Measurements from ENCODE around the gene TAS2R41.
"Not testable (repeated sequence)": the region's sequence is repeated elsewhere in the genome, so short reads cannot be mapped to it uniquely, and the experiment has no call there.

Gene TAS2R41

DNA sequence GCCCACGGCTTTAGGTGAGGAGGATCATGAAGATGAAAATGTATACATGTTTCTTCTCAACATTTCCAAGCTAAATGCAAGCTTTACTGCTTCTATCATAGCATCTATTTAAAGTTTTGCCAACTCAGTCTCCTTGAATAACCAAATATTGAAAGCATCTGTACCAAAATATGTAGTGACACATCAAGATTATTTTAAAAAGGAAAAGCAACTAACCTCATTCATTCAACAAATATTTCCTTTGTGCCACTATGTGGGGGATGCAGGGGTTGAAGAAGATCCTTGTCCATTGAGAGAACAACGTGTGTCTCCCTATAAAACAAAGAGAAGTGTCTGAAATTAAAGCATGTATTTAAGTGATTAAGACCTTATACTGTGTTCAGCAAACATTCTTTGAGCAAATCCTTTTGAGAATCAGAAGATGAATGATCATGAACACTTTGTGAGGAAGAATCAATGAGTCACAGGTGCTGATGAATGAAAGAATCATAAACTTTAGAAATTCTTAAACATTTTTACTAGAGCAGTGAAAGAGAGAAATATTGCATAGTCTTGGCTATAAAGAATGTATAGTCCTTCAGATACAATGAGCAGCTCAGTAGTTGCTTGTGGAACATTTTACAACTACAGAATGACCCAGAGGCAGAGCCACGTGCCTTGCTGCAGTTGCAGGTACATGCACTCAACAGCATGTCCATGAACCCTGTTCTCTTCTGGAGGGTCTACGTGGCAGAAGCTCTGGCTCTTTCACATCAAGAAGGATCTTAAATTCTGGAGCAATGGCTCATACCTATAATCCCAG lies 20.5 kb upstream of the TAS2R41 start:
- DNase-seq (ENCODE audit: low read depth in 3 of 3) = no peak

- DNase-seq (ENCODE audit: low read depth in 3 of 3) = no peak
These were observed 19.4 kb upstream of the TAS2R41 start for GRCh38 chr7:143458263-143458662.

DNA sequence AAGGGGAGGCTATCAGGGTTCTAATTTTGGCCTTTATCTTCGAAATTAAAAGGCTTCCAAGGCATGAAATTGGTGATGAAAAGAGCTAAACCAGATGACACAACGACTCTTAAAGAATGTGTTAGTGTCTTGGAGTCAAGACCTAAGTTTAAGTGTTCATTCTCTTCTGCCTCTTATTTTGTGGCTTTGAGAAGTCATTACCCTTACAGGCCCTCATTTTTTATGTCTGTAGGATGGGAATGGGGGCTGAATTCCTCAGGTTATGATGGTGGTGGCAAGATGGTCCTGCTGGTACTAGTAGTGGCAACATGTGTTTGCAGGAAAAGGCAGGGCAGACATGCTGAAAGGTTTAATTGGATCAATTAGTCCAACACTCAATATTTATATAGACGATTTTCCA lies 19.0 kb upstream of the TAS2R41 start:
- no peak for DNase-seq (ENCODE audit: low read depth in 3 of 3)

DNA sequence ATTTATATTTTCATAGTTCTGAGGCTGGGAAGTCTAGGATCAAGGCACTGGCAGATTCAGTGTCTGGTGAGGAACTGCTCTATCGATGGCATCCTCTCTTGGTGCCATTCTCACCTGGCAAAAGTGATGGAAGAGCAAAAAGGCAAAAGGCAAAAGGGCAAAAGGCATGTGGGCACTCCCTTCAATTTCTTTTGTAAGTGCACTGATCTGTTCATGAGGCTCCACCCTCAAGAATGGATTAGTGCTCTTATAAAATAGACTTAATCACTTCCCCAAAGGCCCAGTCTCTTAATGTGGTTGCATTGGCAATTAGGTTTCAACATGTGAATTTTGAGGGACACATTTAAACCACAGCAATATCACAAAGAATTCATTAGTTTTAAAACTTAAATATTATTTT lies 18.3 kb upstream of the TAS2R41 start:
- no peak for DNase-seq (ENCODE audit: low read depth in 3 of 3)

DNA sequence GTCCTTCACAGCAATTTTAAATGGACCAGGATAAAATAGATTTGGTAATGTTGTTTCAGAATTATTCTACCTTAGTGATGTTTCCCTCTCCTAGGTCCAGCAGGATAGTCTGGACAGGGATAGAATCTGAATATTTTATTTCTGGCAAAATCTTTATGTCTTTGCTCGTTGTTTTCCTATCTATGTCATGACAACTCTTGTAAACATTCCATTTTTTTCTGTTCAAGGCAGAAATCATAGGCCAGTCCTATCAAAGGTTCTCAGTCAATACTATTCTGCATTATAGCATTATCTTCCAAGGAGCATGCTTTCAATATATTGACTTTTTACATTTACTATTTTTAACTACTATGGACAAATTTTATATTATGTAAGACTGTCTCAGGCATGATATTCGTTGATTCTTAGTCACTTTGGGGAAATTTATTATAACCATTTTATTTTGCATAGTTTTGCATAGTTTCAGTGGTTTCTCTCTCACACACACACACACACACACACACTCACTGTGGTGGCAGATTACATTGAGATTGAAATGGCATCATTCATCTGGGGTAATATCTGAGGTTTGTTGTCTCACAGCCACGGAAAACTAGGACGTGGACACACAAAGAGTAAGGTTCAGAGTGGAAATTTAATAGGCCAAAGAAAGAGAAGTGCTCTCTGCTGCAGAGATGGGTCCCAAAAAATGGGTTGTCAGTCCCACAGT lies 17.2 kb upstream of the TAS2R41 start:
- DNase-seq (ENCODE audit: low read depth in 3 of 3) = no peak

GRCh38 chr7:143462045-143462444 lies 15.6 kb upstream of the TAS2R41 start:
- DNase-seq (ENCODE audit: low read depth in 3 of 3) = no peak

- DNase-seq (ENCODE audit: low read depth in 3 of 3) = no peak
These were observed 14.1 kb upstream of the TAS2R41 start for GRCh38 chr7:143463556-143463955.

DNA sequence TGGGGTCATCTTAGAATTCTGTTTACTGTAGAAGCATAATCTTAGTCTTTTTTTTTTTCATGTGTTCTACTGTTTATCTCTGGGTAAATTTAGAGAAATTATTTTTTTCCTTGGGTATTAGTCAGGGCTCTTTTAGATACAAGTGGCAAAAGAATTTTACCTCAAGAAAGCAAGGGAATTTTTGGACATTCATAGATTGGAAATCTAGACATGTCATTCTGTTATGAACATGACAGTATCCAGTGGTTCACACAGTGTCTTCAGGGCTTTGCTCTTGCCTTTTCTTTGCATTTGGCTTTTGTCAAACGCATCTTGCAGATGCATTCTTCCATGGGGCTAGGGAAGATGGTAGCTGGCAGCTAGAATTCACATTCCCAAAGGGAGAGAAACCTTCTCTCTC lies 13.7 kb upstream of the TAS2R41 start:
- DNase-seq (ENCODE audit: low read depth in 3 of 3) = no peak

DNA sequence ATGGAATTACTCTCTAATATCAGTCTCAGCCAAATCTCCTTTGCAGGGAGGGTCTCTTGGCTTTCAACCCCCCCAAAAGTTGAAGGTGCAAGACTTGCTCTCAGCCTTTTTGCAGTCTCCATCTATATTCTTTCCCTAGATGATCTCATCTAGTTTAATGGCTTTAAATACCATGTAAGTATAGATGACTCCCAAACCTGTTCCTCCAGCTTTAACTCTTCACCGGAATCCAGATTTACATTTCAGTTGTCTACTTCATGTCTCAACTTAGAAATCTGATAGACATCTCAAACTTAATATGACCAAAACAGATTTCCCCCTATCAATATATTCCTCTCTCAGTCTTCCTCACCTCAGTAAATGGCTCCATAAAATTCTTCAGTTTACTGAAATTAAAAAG lies 9.9 kb upstream of the TAS2R41 start:
- no peak for DNase-seq (ENCODE audit: low read depth in 3 of 3)

DNA sequence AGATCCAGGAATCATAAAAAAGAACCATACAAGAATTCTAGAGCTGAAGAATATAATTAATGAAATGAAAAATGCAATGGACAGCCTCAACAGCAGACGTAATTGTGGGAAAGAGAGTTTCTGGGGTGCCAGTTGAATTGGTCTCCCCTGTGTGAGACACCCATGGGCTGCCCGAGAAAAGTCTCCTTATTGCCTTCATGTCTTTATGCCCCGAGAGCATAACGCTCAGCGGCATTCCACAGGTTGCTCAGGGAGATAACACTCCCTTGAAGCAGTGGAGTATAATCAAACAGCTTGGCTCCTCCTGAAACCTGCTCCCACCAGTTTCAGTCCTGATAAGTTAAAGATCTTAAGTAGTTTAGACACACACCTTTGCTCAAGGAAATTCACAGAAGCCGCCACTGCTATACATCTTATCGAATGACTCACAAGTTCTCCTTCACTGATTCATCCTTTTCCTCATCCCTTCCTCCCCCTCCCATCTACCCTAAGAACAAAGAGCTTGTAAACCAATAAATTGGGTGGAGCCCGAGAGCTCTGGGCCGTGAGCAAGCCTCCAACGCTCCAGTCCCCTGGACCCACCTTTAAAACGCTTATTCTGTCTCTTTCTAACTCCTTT lies 5.5 kb upstream of the TAS2R41 start:
- not testable (repeated sequence) for DNase-seq (ENCODE audit: low read depth in 3 of 3)

- DNase-seq (ENCODE audit: low read depth in 3 of 3) = no peak
These were observed 1.5 kb downstream of the TAS2R41 start for GRCh38 chr7:143479055-143479766.

DNA sequence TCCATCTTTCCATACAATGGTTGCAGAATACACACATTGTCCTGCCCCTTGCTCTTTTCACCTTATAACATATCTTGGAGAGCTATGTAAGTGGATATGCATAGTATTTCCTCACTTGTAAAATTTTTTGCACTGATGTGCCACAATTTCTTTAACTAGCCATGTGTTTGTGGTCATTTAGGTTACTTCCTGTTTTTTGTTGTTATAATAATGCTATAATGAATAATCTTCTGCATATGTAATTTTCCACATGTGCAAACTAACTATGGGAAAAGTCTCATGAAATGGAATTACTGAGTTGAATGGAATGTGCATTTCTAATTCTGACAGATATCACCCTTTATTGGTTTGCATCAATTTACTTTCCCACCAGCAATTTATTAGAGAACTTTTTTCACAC lies 2.8 kb downstream of the TAS2R41 start:
- DNase-seq (ENCODE audit: low read depth in 3 of 3) = no peak

DNA sequence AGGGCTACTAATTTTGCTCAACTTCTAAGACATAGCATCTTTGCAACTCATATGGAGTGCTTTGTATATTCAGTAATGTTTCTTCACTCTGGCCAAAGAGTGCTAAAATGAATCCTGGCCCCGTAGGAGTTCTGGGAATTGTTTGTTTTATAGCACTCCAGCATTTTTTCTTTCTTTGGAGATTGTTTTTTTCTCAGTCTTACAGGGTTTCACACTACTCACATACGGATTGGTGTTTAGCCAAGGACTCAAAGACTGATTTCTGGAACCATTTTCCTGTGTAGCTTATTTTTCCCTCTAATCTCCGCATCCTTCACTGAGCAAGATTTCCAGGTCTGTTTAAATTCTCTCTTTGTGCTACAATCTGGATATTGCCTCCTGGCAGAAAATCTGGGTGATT lies 6.4 kb downstream of the TAS2R41 start:
- DNase-seq (ENCODE audit: low read depth in 3 of 3) = no peak

- DNase-seq (ENCODE audit: low read depth in 3 of 3) = no peak
These were observed 7.4 kb downstream of the TAS2R41 start for GRCh38 chr7:143485094-143485493.

- no peak for DNase-seq (ENCODE audit: low read depth in 3 of 3)
These were observed 7.8 kb downstream of the TAS2R41 start for GRCh38 chr7:143485500-143485899.

DNA sequence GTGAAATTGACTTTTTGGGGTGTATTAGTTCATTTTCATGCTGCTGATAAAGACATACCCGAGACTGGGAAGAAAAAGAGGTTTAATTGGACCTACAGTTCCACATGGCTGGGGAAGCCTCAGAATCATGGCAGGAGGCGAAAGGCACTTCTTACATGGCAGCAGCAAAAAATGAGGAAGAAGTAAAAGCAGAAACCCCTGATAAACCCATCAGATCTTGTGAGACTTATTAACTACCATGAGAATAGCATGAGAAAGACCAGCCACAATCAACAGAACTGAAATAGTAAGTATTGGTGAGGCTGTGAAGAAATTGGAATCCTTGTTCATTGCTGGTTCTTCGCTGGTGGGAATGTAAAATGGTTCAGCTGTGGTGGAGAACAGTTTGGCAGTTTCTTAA lies 8.6 kb downstream of the TAS2R41 start:
- not testable (repeated sequence) for DNase-seq (ENCODE audit: low read depth in 3 of 3)

GRCh38 chr7:143487061-143487460 lies 9.4 kb downstream of the TAS2R41 start:
- no peak for DNase-seq (ENCODE audit: low read depth in 3 of 3)

GRCh38 chr7:143487566-143487965 lies 9.9 kb downstream of the TAS2R41 start:
- no peak for DNase-seq (ENCODE audit: low read depth in 3 of 3)

DNA sequence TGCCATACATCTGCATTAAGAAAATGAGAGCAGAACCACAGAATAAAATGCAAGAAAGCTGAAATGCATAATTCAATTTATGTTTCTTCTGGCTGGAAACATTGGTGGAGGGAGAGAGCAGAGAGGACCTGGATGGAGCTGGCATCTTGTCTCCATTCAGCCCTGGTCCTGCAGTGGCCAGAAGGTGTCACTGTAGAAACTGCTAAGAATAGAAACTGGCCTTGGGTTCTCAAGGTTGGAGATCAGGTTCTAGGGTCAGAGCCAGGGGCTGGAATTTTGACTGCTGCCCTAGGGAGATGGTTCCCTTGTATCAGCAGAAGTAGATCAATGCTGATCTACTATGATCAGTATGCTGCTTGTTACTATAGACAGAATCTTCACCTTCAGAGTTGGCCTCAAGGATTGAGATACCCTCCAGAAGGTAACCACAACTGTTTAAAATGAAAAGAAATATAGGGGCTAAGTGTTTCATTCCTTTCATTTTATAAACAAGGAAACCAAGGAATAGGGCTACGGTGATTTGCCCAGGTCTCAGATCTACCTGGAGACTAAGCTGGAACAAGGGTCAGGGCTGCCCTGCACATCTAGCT lies 13.1 kb downstream of the TAS2R41 start:
- no peak for DNase-seq (ENCODE audit: low read depth in 3 of 3)

DNA sequence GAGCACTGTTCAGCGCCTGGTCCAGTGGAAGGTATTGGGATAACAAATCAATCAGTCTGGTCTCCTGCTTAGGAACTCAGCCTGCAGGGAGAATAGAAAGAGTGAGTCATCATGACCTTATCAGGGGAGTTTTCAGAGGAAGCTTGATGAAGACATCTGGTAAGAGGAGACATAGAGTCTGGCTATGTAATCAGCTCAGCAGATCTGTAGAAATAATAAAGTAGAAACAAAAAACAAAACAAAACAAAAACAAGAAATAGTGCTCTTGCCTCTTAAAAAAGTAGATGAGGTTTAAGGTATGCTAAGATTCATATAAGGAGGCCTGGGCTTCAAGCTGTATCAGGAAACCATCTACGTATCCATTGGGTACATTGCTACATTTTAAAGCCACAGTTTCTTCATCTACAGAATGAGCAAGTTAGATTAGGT lies 14.4 kb downstream of the TAS2R41 start:
- no peak for DNase-seq (ENCODE audit: low read depth in 3 of 3)

DNA sequence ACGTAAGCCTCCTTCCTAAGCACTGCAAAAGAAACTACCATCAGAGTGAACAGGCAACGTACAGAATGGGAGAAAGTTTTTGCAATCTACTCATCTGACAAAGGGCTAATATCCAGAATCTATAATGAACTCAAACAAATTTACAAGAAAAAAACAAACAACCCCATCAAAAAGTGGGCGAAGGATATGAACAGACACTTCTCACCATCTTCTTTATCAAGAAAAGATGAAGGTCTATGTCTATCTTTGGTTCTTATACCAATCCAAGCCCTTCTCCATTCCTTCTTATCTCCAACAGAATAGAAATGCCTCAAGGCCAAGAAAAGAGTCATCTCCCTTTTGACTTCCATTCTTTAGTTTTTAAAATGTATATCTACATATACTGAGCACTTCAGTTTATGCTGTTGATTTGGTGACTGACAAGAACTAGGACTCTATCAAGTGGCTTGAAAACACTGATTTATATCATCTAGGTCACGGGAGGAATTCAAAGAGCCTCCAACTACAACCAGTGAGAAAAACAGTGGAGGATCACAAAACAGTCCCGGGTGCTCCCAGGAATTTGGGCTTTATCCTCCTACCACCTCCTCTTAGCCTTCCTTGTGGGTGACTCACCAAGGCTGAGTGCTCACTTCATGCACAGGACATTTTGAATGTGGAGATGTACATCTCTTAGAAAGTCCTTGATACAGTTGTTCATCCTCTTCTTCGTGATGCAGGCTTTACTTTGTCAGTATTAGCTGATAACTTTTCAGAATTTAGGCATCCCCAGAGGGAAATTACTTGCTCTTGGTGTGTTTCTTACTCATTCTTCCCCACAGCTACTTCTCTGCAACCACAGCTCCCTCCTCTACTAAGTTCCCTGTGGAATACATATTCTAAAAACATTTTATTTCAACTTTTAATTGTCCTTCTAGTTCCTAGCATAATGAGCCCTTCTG lies 15.4 kb downstream of the TAS2R41 start:
- no peak for DNase-seq (ENCODE audit: low read depth in 3 of 3)
